HL-60 (cell line): Measurements from ENCODE around the gene UBE2D3.

ENCODE experiments used
- DNase-seq, 2 experiments: peaks; one replicate each; pipeline ENCODE4 v3.0.0-alpha.2; 2010 to 2020; ENCODE audit warnings: low read depth in 1 of 2, low spot score in 1 of 2
- H3K27ac ChIP-seq: fragments of 250-450 bp; sonication (Bioruptor Pico); replicated peaks from 2 replicates; pipeline ENCODE4 v1.5.1; 2020; ENCODE audit warnings: mild to moderate bottlenecking, moderate library complexity
- H3K27me3 ChIP-seq: fragments of 250-450 bp; sonication (Bioruptor Pico); 2 replicates; pipeline ENCODE4 v1.5.1; 2021; ENCODE audit warnings: mild to moderate bottlenecking, moderate library complexity; ENCODE audit not compliant: insufficient read depth, poor library complexity, severe bottlenecking
- H3K4me3 ChIP-seq: replicated peaks from 2 replicates; pipeline ENCODE4 v1.5.1; 2011; ENCODE audit warnings: mild to moderate bottlenecking, control low read depth, low read length; ENCODE audit not compliant: insufficient read depth
- GABPA ChIP-seq: IDR thresholded peaks from 2 replicates; pipeline ENCODE4 v1.6.1; 2012; ENCODE audit warnings: low read depth
- POLR2AphosphoS5 ChIP-seq: IDR thresholded peaks from 2 replicates; pipeline ENCODE4 v1.6.1; 2012; ENCODE audit warnings: low read depth
- SPI1 ChIP-seq: IDR thresholded peaks from 2 replicates; pipeline ENCODE4 v1.6.1; 2012; ENCODE audit warnings: low read depth, mild to moderate bottlenecking, borderline replicate concordance
- TF ChIP-seq, protein P1 (sequence below): IDR thresholded peaks from one replicate; pipeline ENCODE4 v1.5.1; 2011; ENCODE audit warnings: low read length, control low read depth, inconsistent platforms; ENCODE audit not compliant: insufficient read depth
- TF ChIP-seq, protein P2 (sequence below): IDR thresholded peaks from 2 replicates; pipeline ENCODE4 v1.6.1; 2012; ENCODE audit warnings: low read depth; ENCODE audit not compliant: insufficient replicate concordance

The UBE2D3 gene

DNA sequence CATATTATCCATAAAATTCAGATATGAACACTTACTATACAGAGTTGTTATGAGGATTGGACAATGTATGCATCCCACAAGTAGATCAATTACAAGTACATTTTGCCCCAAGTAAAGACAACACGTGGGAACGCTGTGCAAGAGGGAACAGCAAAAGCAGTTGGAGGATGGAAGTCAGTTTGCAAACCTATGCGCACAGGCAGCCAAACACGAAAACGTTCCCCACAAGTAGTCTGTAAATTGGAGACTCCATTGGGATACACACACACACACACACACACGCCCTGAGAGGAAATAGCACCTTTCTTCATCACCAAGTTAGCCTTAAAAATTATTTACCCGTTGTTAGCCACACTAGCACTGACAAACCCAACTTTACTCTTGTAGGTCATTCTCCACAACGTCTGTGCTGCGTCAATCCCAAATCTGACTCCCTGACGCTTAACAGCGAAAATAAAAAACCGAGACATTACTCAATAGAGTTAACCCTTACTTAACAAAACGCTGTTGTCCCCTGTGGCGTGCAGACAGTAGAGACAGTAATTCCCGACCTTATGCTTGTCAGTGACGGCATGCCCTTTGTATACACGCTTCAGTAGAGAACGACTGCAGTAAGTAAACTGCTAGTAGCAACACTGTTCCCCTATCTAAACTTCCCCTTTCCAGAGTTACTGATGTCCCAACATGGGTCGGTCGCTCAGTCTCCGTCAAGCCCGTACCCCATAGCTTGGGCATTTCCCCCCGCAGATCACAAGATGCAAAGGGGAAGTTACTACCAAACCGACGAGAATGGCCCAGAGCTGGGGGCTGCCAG, 67.3 kb downstream of the UBE2D3 start:
- Histone ChIP-seq H3K27ac (peak overlapping the region; percentile 99), H3K4me3 (peak overlapping the region; percentile 87), H3K27me3 (no peaks in the 10 kb centered on the region)
- peak; percentile 75 to 97 for DNase-seq
- peak; percentile 78 for TF ChIP-seq SPI1
- no peak for TF ChIP-seq GABPA
- TF ChIP-seq, protein P1, sequence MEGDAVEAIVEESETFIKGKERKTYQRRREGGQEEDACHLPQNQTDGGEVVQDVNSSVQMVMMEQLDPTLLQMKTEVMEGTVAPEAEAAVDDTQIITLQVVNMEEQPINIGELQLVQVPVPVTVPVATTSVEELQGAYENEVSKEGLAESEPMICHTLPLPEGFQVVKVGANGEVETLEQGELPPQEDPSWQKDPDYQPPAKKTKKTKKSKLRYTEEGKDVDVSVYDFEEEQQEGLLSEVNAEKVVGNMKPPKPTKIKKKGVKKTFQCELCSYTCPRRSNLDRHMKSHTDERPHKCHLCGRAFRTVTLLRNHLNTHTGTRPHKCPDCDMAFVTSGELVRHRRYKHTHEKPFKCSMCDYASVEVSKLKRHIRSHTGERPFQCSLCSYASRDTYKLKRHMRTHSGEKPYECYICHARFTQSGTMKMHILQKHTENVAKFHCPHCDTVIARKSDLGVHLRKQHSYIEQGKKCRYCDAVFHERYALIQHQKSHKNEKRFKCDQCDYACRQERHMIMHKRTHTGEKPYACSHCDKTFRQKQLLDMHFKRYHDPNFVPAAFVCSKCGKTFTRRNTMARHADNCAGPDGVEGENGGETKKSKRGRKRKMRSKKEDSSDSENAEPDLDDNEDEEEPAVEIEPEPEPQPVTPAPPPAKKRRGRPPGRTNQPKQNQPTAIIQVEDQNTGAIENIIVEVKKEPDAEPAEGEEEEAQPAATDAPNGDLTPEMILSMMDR, result no peak
- no peak for TF ChIP-seq POLR2AphosphoS5
- TF ChIP-seq, protein P2, sequence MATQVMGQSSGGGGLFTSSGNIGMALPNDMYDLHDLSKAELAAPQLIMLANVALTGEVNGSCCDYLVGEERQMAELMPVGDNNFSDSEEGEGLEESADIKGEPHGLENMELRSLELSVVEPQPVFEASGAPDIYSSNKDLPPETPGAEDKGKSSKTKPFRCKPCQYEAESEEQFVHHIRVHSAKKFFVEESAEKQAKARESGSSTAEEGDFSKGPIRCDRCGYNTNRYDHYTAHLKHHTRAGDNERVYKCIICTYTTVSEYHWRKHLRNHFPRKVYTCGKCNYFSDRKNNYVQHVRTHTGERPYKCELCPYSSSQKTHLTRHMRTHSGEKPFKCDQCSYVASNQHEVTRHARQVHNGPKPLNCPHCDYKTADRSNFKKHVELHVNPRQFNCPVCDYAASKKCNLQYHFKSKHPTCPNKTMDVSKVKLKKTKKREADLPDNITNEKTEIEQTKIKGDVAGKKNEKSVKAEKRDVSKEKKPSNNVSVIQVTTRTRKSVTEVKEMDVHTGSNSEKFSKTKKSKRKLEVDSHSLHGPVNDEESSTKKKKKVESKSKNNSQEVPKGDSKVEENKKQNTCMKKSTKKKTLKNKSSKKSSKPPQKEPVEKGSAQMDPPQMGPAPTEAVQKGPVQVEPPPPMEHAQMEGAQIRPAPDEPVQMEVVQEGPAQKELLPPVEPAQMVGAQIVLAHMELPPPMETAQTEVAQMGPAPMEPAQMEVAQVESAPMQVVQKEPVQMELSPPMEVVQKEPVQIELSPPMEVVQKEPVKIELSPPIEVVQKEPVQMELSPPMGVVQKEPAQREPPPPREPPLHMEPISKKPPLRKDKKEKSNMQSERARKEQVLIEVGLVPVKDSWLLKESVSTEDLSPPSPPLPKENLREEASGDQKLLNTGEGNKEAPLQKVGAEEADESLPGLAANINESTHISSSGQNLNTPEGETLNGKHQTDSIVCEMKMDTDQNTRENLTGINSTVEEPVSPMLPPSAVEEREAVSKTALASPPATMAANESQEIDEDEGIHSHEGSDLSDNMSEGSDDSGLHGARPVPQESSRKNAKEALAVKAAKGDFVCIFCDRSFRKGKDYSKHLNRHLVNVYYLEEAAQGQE, result no peak

DNA sequence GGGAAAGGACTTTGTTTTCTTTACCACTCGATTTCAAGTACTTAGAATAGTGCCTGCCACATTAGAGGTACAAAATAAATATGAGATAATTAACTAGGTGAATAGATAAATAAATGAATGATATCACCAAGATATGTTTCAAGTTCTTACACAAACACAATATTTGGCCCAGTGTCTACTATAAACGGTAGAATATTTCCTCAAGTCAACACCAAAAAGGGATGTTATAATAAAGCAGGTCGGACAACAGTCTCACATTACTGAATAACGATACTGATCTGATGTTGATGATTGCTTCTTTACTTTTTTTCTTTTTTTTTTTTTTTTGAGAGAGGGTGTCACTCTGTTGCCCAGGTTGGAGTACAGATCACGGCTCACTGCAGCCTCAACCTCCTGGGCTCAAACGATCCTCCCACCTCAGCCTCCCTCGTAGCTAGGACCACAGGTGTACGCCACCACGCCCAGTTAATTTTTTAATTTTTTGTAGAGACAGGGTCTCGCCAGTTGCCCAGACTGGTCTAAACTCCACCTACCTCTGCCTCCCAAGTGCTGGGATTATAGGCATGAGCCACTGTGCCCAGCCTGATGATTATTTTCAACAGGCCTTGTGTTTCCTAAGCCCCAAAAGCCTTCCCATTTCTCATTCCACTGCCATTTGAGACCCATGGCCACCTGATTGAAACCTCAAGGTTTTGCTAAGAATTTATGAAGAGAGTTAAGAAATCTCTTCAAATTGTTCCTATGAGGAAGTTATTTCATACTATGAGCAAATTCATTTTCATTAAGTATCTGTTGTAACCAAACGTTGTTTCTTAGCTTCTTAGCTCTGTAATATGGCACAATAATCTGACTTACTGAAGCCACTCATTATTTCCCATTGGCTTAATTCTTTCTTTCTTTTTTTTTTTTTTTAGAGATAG, 68.8 kb downstream of the UBE2D3 start:
- Histone ChIP-seq H3K27me3 (no peaks in the 10 kb centered on the region), H3K4me3 (peak overlapping the region; percentile 6; the same call in 1 of the 2 replicates), H3K27ac (peak overlapping the region; percentile 99)
- TF ChIP-seq POLR2AphosphoS5 (no peak), GABPA (no peak), SPI1 (no peak)
- TF ChIP-seq, protein P1, result no peak
- TF ChIP-seq, protein P2, result no peak
- DNase-seq, result peak; percentile 17 to 39

DNA sequence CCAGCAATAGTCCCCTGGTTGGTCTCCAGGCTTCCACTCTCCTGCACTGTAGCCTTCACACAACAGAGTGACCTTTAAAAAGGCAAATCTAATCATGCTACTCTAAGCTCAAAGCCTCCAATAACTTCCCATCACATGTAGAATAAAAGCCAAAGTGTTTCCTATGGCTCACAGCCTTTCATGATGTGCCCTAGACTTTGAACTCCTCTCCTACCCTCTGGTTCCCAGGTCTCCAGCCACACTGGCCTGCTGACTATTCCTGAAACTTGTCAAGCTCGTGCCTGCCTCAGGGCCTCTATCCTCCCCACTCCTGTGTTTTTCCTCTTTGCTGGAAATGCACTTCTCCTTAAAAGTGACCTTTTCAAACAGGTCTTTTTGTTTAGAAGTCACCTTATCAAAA, 69.7 kb downstream of the UBE2D3 start:
- Histone ChIP-seq H3K4me3 (no peak overlapping the region), H3K27me3 (no peaks in the 10 kb centered on the region), H3K27ac (peak overlapping the region; percentile 18)
- TF ChIP-seq GABPA (no peak), SPI1 (no peak), POLR2AphosphoS5 (no peak)
- TF ChIP-seq, protein P1, result no peak
- TF ChIP-seq, protein P2, result no peak
- no peak for DNase-seq
